Activated naive CD8-positive, alpha-beta T cell treated with anti-CD3 and anti-CD28 coated beads, Interleukin-2, amount 10 ng/mL, durations not matched to agents 7 days and 5 days (primary cell): Measurements from ENCODE around the gene NECAB3. TPM values are rescaled to one million over a fixed set of nuclear protein-coding genes. Genes with fewer than 3 reads are reported as not detected.

Experiments used
- ATAC-seq: fragments of 150-1000 bp; cut with Tn5 transposase; one replicate; pipeline ENCODE4 v1.10.0; 2021; ENCODE audit warnings: low read depth, moderate library complexity
- POLR2A ChIA-PET: fragments of 350-600 bp; sonication (Branson Sonifier 250); formaldehyde crosslinking; loops from one replicate; lab custom pipeline; 2021; ENCODE audit warnings: antibody characterized with exemption; lab: Charles Lee
- DNase-seq: peaks from one replicate; pipeline ENCODE4 v3.0.0; 2021
- H3K27ac Mint-ChIP-seq: one replicate; pipeline ENCODE4 v1.8.0; 2022; ENCODE audit warnings: mild to moderate bottlenecking, mixed read lengths
- H3K27me3 Mint-ChIP-seq: one replicate; pipeline ENCODE4 v1.8.0; 2022; ENCODE audit warnings: mild to moderate bottlenecking, moderate library complexity, mixed read lengths
- H3K36me3 Mint-ChIP-seq: one replicate; pipeline ENCODE4 v1.8.0; 2021; ENCODE audit warnings: mild to moderate bottlenecking, mixed read lengths
- H3K4me1 Mint-ChIP-seq: one replicate; pipeline ENCODE4 v1.8.0; 2021; ENCODE audit warnings: mixed read lengths
- H3K4me3 Mint-ChIP-seq: one replicate; pipeline ENCODE4 v1.8.0; 2022; ENCODE audit warnings: mild to moderate bottlenecking, moderate library complexity, mixed read lengths
- H3K9me3 Mint-ChIP-seq: one replicate; pipeline ENCODE4 v1.8.0; 2021; ENCODE audit warnings: mixed read lengths
- total RNA-seq, 2 experiments: library from RNA; stranded (reverse); gene quantifications; one replicate each; pipeline ENCODE4 v1.2.3, GENCODE V29; 2021

Gene NECAB3
- total RNA-seq, 2 experiments from 2014 or later: 36.3 to 37.7 TPM

DNA sequence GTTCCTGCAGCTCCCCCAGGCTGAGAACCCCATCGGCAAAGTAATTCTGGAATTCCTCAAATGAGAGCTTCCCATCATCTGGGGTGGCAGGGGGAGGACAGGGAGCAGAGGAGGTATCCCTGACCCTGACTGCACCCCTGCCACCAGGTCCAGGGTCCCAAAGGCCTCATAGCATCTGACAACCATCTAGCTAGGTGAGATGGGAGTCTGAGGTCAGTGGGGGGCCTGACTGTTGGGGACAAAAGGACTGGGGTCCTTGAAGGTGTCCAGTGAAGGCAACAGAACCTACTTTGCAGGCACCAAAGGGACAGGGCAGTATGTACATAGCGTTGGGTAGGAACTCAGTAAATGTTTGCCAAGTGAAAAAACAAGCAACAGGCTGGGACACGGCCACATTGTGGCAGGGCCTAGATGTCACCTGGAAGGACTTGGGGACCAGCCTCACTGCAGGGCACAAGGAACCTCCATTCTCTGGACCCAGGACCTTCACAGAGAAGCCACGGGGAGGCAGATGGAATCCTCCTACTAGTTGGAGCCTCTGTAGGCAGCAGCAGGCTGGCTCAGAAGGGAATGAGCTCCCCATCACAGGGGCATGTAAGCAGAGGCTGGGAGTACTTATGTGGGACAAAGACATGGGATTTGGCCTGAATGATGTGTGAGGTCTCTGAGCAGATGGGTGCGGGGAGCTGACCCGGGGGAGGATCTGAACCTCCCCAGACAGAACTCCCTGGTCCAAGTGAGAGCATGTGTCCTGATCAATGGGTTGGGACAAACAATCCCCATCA, 3.3 kb downstream of the NECAB3 start:
- ATAC-seq: no peak
- POLR2A ChIA-PET: interaction anchor here (0.7 to 8.3 kb wide), 6 partner anchors 8 to 14 kb away, joined by 3 to 116 read pairs (median 6); partner anchors contain the start of gene C20orf144
- peaks cover 12% of the 10 kb centered on the region for H3K36me3 Mint-ChIP-seq
- H3K4me3 Mint-ChIP-seq: peak overlapping the region; percentile 16
- H3K9me3 Mint-ChIP-seq: no peaks in the 10 kb centered on the region
- H3K27me3 Mint-ChIP-seq: no peaks in the 10 kb centered on the region
- no peak for DNase-seq
- peak overlapping the region; percentile 39 for H3K27ac Mint-ChIP-seq
- H3K4me1 Mint-ChIP-seq: peaks cover 38% of the 10 kb centered on the region

DNA sequence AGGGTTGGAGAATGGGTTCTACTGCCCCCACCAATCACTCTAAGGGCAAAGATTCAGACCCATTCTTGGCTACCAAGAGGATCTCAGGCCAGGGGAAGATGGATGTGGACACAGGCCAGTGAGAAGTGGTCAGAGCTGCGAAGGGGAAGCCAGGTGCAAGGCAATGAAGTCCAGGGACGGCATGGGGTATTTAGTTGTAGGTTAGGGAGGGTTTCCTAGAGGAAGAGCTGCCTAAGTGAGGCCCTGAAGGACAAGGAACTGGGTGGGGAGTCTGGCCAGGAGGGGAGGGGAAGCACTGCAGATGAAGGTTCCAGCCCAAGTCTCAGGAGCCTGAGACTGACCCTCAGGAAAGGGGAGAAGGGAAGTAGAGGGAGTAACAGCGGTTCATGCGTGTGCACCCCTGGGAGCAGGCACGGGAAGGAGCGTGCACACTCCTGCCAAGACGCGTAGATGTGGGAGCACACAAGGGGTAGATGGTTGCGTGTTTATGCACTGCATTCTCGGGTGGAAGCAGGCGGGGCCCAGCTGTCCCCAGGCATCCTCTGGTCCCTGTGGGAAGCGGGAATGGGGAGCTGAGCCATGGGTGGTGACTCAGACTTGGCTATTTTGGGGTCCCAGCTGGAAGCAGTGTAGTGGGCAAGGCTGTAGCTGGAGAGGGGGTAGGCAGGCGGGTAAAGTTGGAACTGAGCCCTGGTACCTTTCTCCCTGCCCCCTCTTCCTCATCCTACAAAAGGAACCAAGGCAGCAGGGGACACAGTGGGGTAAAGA, 4.2 kb downstream of the NECAB3 start:
- H3K4me1 Mint-ChIP-seq: peaks cover 36% of the 10 kb centered on the region
- POLR2A ChIA-PET: interaction anchor here (3.4 to 8.3 kb wide), 2 partner anchors 10 to 15 kb away, joined by 16 to 116 read pairs; no protein-coding TSS in a partner anchor

DNA sequence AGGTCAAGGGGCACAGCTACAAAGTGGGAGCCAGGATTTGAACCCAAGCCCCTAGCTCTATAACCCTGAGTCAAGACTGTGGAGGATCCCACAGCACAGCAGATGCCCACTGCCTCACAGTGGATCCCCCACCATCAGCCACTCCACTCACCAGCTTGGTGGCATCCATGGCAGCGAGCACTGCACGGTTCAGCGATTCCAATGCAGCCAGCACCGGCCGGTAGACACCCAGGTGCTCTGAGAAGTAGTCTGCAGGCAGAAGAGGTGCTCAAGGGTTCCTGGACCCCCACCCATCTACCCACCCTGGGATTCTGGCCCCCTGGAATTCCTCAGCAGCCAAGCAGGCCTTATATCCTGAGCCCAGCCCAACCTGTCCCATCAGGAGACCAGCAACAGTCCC, 5.0 kb downstream of the NECAB3 start:
- no peaks in the 10 kb centered on the region for H3K27me3 Mint-ChIP-seq
- H3K4me1 Mint-ChIP-seq: peaks cover 39% of the 10 kb centered on the region
- DNase-seq (no peak), ATAC-seq (no peak)
- POLR2A ChIA-PET: interaction anchor here (1.4 to 8.3 kb wide), 5 partner anchors 11 to 268 kb away, joined by 3 to 116 read pairs (median 20); partner anchors contain the start of genes CDK5RAP1, E2F1 and PXMP4
- no peak overlapping the region for H3K27ac Mint-ChIP-seq
- no peak overlapping the region for H3K4me3 Mint-ChIP-seq
- H3K36me3 Mint-ChIP-seq: peaks cover 9% of the 10 kb centered on the region
- no peaks in the 10 kb centered on the region for H3K9me3 Mint-ChIP-seq

More for the DNA sequence above, 4.2 kb downstream of the NECAB3 start:
- no peak overlapping the region for H3K4me3 Mint-ChIP-seq
- no peaks in the 10 kb centered on the region for H3K9me3 Mint-ChIP-seq
- H3K27ac Mint-ChIP-seq: peak overlapping the region; percentile 50
- H3K36me3 Mint-ChIP-seq: peaks cover 11% of the 10 kb centered on the region
- ATAC-seq (no peak), DNase-seq (no peak)
- H3K27me3 Mint-ChIP-seq: no peaks in the 10 kb centered on the region

DNA sequence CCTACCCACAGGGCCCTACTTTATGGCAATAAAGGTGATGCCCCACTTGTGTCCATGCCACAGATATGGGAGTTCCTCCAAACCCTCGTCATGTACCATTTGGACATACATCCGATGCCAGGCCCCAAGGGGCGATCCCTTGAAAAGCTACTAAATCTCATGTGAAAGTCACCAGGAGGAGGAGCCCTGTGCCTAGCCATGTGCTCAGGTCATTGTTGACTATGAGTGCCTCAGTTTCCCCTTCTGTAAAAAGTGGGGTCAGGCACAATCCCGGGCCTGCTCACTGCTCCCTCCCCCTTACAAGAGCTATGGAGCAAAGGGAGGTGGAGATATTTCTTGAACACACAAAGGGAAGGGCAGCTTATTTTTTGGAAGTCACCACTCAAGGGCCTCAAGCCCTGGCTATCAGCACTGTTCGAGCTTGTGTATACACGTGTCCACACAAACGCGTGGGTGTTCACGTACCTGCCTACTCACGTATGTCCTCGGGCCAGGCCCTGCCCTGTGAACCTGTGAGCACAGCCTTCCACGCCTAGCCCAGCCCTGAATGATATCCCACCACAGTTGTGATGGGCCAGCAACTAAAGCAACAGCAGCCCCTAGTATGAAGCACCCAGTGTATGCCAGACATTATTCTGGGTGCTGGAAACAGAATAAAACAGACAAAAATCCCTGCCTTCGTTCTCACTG, 5.6 kb downstream of the NECAB3 start:
- Mint-ChIP-seq H3K4me3 (peak overlapping the region; percentile 76), H3K36me3 (peaks cover 9% of the 10 kb centered on the region), H3K27me3 (no peaks in the 10 kb centered on the region), H3K4me1 (peaks cover 39% of the 10 kb centered on the region), H3K27ac (peak overlapping the region; percentile 80), H3K9me3 (no peaks in the 10 kb centered on the region)
- ATAC-seq: no peak
- DNase-seq: no peak
- POLR2A ChIA-PET: interaction anchor here (0.9 to 8.3 kb wide), 10 partner anchors 11 to 444 kb away, joined by 3 to 116 read pairs (median 14); partner anchors contain the start of genes CBFA2T2, CDK5RAP1, E2F1 and EIF2S2

DNA sequence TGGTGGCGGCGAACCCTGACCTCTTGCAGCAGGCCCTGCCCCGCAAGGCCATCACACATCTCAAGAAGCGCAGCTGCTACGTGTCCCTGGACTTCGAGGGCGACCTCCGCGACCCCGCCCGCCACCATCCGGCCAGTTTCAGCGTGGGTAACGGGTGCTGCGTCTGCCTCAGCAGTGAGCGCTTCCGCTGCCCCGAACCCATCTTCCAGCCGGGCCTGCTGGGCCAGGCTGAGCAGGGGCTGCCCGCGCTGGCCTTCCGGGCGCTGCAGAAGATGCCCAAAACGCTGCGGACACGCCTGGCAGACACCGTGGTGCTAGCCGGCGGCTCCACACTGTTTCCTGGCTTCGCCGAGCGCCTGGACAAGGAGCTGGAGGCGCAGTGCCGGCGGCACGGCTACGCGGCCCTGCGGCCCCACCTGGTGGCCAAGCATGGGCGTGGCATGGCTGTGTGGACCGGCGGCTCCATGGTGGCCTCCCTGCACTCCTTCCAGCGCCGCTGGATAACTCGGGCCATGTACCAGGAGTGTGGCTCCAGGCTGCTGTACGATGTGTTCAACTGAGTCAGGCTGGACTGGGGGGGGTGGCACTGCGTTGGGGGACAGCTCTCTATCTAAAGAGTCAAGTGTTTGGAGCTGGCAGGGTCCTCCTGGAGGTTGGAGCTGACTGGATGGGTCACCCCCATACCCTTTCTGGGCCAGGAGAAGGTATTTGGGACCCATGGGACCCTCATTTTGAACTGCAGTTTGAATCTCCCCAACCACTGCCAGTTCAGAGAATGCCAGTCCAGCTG, 6.4 kb downstream of the NECAB3 start:
- H3K27me3 Mint-ChIP-seq: no peaks in the 10 kb centered on the region

DNA sequence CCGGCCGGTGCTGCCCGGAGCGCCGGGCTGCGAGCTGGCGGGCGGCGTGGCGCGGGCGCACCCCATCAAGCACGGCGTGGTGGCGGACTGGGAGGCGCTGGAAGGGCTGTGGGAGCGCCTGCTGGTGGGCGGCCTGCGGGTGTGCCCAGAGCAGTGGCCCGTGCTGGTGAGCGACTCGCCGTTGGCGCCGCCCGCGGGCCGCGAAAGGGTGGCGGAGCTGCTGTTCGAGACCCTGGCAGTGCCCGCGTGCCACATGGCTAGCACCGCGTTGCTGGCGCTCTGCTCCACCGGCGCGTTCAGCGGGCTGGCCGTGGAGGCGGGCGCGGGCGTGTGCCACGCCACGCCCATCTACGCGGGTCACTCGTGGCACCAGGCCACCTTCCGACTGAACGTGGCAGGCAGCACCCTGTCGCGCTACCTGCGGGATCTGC, 7.0 kb downstream of the NECAB3 start:
- Mint-ChIP-seq H3K27ac (peak overlapping the region; percentile 80), H3K4me1 (peaks cover 33% of the 10 kb centered on the region), H3K4me3 (peak overlapping the region; percentile 76), H3K27me3 (no peaks in the 10 kb centered on the region), H3K9me3 (no peaks in the 10 kb centered on the region), H3K36me3 (peaks cover 8% of the 10 kb centered on the region)
- POLR2A ChIA-PET: interaction anchor here (0.9 to 8.3 kb wide), 14 partner anchors 8 to 445 kb away, joined by 3 to 116 read pairs (median 12); partner anchors contain the start of genes CBFA2T2, CDK5RAP1, E2F1 and EIF2S2
- ATAC-seq: peak; percentile 8
- DNase-seq: no peak

More for the DNA sequence above, 6.4 kb downstream of the NECAB3 start:
- Mint-ChIP-seq H3K9me3 (no peaks in the 10 kb centered on the region), H3K4me1 (peaks cover 33% of the 10 kb centered on the region), H3K4me3 (peak overlapping the region; percentile 76), H3K36me3 (peaks cover 8% of the 10 kb centered on the region), H3K27ac (peak overlapping the region; percentile 80)
- POLR2A ChIA-PET: interaction anchor here (0.9 to 8.3 kb wide), 11 partner anchors 7 to 445 kb away, joined by 3 to 116 read pairs (median 13); partner anchors contain the start of genes CBFA2T2, CDK5RAP1, E2F1 and EIF2S2
- peak; percentile 89 for DNase-seq
- peak; percentile 53 for ATAC-seq

DNA sequence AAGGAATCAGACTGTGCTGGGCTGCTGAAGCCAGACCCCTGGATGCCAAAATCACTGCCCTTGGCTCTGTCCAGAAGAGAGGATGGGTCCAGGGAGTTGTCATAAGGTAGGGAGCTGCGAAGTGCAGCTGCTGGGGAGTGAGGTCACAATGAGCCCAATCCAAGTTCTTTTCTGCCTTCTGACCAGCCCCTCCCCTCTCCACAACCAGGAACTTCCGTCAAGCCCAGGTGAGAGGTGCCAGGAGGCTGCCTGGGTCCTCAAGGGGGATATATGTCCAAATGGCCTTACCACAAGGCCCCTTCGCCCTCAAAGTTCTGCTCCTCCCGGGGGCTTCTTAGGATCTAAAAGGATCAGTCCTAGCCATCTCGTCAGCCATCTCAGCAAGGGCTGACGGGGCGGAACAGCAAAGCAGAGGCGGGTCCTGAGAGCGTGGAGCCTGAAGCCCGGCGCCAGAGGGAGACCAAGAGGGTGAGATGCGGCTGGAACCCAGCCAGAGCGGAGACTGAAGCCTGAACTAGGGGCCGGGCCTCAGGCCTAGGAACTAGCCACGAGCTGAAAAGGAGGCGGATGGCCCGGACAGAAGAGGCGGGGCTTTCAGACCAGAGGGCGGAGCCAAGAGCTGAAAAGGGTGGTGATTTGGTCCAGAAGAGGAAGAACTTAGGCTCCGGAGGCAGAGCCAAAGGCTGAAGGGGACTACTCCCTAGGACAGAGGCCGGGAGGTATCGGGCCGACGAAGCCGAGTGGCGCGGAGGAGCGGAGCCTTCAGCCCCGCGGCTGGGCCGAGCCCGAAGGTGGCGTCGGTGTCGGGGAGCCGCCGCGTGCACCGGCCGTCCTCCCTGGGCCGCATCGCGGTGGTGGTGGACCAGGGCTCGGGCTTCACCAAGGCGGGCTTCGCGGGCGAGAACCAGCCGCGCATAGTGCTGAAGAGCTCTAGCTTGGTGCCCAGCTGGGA, 7.7 kb downstream of the NECAB3 start, which contains the start of gene ACTL10:
TSS of gene ACTL10 (plus strand) at position 651 of the 952 bp plus-strand sequence. CDS start 555 bp downstream, outside the sequence.
- POLR2A ChIA-PET: interaction anchor here (0.9 to 8.3 kb wide), 12 partner anchors 9 to 446 kb away, joined by 3 to 116 read pairs (median 12); partner anchors contain the start of genes CBFA2T2, CDK5RAP1, E2F1 and EIF2S2
- peaks cover 4% of the 10 kb centered on the region for H3K36me3 Mint-ChIP-seq
- H3K4me1 Mint-ChIP-seq: peaks cover 28% of the 10 kb centered on the region

DNA sequence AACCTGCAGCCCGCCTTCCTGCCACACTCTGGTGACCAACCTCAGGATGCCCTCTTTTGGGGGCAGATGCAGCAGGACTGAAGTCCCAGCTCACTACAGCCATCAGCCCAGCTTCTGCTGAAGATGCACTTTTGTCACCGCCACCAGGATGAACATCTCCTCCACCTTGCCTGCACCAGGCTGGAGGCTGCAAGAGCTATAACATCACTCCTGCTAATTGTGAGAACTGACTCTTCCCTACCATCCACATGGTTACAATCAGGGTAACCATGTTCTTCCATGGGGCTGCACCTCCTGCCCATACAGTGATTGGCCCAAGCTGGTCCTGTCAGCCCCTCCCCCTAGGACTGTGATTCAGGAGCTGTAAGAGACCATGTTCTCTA, 9.5 kb downstream of the NECAB3 start:
- Mint-ChIP-seq H3K4me1 (peaks cover 27% of the 10 kb centered on the region), H3K36me3 (peaks cover under 1% of the 10 kb centered on the region), H3K27me3 (no peaks in the 10 kb centered on the region), H3K27ac (peak overlapping the region; percentile 83), H3K9me3 (no peaks in the 10 kb centered on the region), H3K4me3 (peak overlapping the region; percentile 83)
- no peak for ATAC-seq
- DNase-seq: peak; percentile 31
- POLR2A ChIA-PET: interaction anchor here (0.6 to 8.3 kb wide), 9 partner anchors 10 to 222 kb away, joined by 3 to 116 read pairs (median 10); partner anchors contain the start of genes CBFA2T2, E2F1, NECAB3 and PXMP4

More for the DNA sequence above, 7.7 kb downstream of the NECAB3 start, which contains the start of gene ACTL10:
- ATAC-seq: peak; percentile 51
- H3K4me3 Mint-ChIP-seq: peak within 1 kb of the TSS; percentile 92
- peak within 1 kb of the TSS; percentile 93 for H3K27ac Mint-ChIP-seq
- H3K9me3 Mint-ChIP-seq: no peaks in the 10 kb centered on the region
- peak; percentile 84 for DNase-seq
- no peaks in the 10 kb centered on the region for H3K27me3 Mint-ChIP-seq

DNA sequence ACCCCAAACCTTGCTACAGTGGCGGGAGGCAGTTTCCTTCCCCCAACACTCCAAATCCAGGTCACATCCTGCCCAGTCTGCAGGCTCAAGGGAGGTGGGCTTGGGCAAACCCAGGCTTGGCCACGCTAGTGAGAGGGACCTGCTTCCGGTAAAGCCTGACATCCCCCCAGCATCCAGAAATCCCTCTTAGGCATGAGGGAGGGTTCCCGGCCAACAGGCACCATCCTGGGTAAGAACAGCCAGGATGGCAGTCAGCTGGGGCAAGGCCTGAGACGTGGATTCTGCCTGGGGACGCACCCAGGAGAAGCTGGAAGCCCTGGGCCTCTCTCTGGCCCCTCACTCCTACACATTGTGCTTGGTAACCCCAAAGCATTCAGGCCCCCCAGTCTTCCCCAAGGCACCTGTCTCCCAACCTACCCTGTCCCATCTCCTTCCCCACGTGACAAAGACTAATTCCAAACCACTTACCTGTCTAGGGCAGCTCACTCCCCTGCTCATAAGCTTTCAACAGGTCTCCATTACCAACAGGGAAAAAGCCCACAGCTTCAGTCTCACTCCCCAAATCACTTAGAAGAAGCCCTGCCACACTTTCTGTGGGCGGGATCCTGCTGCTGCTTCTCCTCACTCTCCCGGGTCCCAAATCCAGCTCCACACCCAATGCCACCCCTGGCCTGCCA, 10.0 kb downstream of the NECAB3 start:
- no peaks in the 10 kb centered on the region for H3K36me3 Mint-ChIP-seq
- POLR2A ChIA-PET: interaction anchor here (1.0 to 8.3 kb wide), 14 partner anchors 11 to 448 kb away, joined by 3 to 116 read pairs (median 8); partner anchors contain the start of genes CBFA2T2, CDK5RAP1, E2F1 and EIF2S2
- no peaks in the 10 kb centered on the region for H3K9me3 Mint-ChIP-seq
- H3K27me3 Mint-ChIP-seq: no peaks in the 10 kb centered on the region
- peaks cover 25% of the 10 kb centered on the region for H3K4me1 Mint-ChIP-seq
- H3K4me3 Mint-ChIP-seq: peak overlapping the region; percentile 83
- ATAC-seq (no peak), DNase-seq (no peak)
- H3K27ac Mint-ChIP-seq: peak overlapping the region; percentile 83
